Left lung (tissue), 10 donors: Measurements from ENCODE around the gene GGACT. TPM values are rescaled to one million over a fixed set of nuclear protein-coding genes. Genes with fewer than 3 reads are reported as not detected.

Experiments
- ATAC-seq: fragments of 200-7000 bp; cut with Tn5 transposase; one replicate; pipeline ENCODE4 v1.9.1; 2020; ENCODE audit warnings: moderate library complexity
- DNase-seq, 4 donors: peaks; one replicate each; pipeline ENCODE4 v3.0.0-alpha.2; 2013 to 2020
- H3K27ac ChIP-seq, 2 donors: fragments of 200-600 bp; sonication (generic) in 1 of 2; one replicate each; pipeline versions ENCODE4 v1.5.0 to v1.8.0; 2020 to 2021
- H3K27me3 ChIP-seq, 2 donors: fragments of 200-600 bp; sonication (generic) in 1 of 2; one replicate each; pipeline versions ENCODE4 v1.5.0 to v1.8.0; 2020 to 2021
- H3K36me3 ChIP-seq, 2 donors: fragments of 200-600 bp; sonication (generic) in 1 of 2; one replicate each; pipeline versions ENCODE4 v1.5.0 to v1.8.0; 2020 to 2021
- H3K4me1 ChIP-seq, 2 donors: fragments of 200-600 bp; one replicate each; pipeline ENCODE4 v1.8.0; 2021
- H3K4me3 ChIP-seq, 2 donors: fragments of 200-600 bp; sonication (generic) in 1 of 2; one replicate each; pipeline versions ENCODE4 v1.5.0 to v1.8.0; 2020 to 2021; ENCODE audit warnings: mild to moderate bottlenecking in 1 of 2
- H3K9me3 ChIP-seq, 2 donors: fragments of 200-600 bp; sonication (generic) in 1 of 2; one replicate each; pipeline versions ENCODE4 v1.5.0 to v1.8.0; 2020 to 2021
- CTCF ChIP-seq, 2 donors: fragments of 200-600 bp; sonication (generic) in 1 of 2; IDR thresholded peaks; one replicate each; pipeline versions ENCODE4 v1.5.0 to v1.8.0; 2021; ENCODE audit warnings: antibody characterized with exemption in 2 of 2
- intact Hi-C, 2 donors: fragments of 100-400 bp; cut with DNase I; formaldehyde crosslinking; loops; one replicate each; pipeline versions ENCODE4 v1.11.2 to v1.14.2; 2022
- polyA plus RNA-seq, 6 donors: library from polyadenylated mRNA; unstranded; fragments of 120-200 nt; gene quantifications; one replicate each; pipeline ENCODE4 v1.2.1, GENCODE V29; 2013; ENCODE audit not compliant: insufficient read length in 6 of 6
- total RNA-seq, 2 donors: library from RNA; stranded (reverse); fragmentation: NEBNext Ultra II Directional; extraction: Animal tissue kit (Norgen Biotek cat#: 25700); gene quantifications; one replicate each; pipeline ENCODE4 v1.2.1, GENCODE V29; 2021
- donor health status: DM: no; HTN: yes; CAD: no.
- donor health status: DM: no; HTN: no; CAD: no.

GGACT gene
- total and polyA plus RNA-seq, 8 donors, result 3.4 to 6.3 (median 4.5) TPM

DNA sequence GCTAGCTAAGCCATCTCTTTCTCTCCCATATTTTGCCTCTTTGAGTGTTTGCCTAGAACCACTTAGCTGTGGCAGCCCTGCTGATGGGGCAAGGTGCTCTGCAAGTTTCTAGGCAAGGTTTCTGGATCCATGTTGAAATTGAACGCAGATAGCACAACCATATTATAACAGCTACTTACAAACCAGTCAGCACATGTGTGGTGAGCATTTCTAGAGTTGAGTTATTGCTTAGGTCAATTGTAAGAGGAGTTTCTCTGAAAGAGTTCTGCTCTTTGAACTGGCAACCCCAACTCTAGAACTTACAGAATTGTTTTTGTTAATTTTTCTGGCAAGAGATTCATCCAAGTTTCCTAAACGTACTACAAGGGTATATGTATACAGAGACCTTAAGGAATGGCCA lies 103.3 kb downstream of the GGACT start:
- no peak for TF ChIP-seq CTCF (IDR thresholded peaks at IDR 0.05)
- H3K9me3 ChIP-seq, result no peaks in the 10 kb centered on the region
- H3K27ac ChIP-seq, result no peak overlapping the region
- no peaks in the 10 kb centered on the region for H3K36me3 ChIP-seq
- no peaks in the 10 kb centered on the region for H3K27me3 ChIP-seq
- ATAC-seq (peak; percentile 41), DNase-seq (no peak)
- H3K4me3 ChIP-seq, result no peak overlapping the region
- intact Hi-C loops, result no loop called here
- peaks cover 0 to 7% of the 10 kb centered on the region in 2 donors for H3K4me1 ChIP-seq

DNA sequence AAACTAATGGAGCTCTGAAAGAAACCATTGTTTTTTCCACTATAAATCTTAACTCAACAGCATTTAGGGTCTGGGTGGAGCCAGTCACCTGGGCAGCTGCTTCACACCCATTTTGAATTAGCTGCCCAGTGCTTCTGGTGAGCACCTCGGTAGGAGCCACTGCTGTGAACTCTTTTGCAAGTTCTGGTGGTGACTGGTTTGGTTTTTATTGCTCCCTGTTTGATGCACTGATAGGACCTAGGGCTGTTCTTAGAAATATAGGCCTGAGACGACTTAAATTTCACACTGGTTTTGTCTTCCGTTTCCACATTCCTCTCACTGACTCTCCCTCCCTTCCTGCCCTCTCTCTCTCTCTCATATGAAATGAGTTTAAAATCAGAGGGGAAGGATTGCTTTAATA lies 103.9 kb downstream of the GGACT start:
- intact Hi-C loops, result no loop called here
- TF ChIP-seq CTCF (IDR thresholded peaks at IDR 0.05), result no peak

GRCh38 chr13:100483841-100484381 lies 104.7 kb downstream of the GGACT start:
- Histone ChIP-seq H3K9me3 (no peaks in the 10 kb centered on the region), H3K27me3 (no peaks in the 10 kb centered on the region), H3K4me3 (no peak overlapping the region), H3K36me3 (no peaks in the 10 kb centered on the region), H3K27ac (no peak overlapping the region), H3K4me1 (no peaks in the 10 kb centered on the region)
- TF ChIP-seq CTCF (IDR thresholded peaks at IDR 0.05), result no peak
- ATAC-seq, result no peak
- no peak for DNase-seq
- intact Hi-C loops, result no loop called here

More for the DNA sequence above, 103.9 kb downstream of the GGACT start:
- Histone ChIP-seq H3K27ac (no peak overlapping the region), H3K27me3 (no peaks in the 10 kb centered on the region), H3K36me3 (no peaks in the 10 kb centered on the region), H3K9me3 (no peaks in the 10 kb centered on the region), H3K4me3 (no peak overlapping the region), H3K4me1 (peaks cover 0 to 2% of the 10 kb centered on the region in 2 donors)
- DNase-seq (no peak), ATAC-seq (no peak)

DNA sequence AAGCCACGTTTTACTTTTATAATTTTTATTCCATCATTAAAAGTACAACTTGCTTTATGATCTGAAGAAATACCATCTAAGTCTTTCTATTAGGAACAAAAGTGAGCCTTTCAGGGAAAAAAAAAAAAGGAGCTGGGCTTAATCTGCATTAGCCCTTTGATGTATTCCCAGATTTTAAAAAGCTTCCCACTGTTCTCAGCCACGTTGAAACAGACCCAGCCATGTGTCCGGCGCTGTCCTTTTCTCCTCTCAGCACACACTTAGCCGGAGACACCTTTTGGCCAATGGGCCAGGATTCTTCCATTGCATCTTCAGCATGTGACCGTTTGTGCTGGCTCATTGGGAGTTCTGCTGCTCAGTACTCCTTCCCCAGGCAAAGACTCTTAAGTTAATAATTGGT lies 105.5 kb downstream of the GGACT start:
- no peak for ATAC-seq
- no peak for TF ChIP-seq CTCF (IDR thresholded peaks at IDR 0.05)
- H3K9me3 ChIP-seq, result no peaks in the 10 kb centered on the region
- H3K27me3 ChIP-seq, result no peaks in the 10 kb centered on the region
- no peak overlapping the region for H3K27ac ChIP-seq
- no peak overlapping the region for H3K4me3 ChIP-seq
- intact Hi-C loops, result no loop called here
- H3K36me3 ChIP-seq, result no peaks in the 10 kb centered on the region
- DNase-seq, result no peak
- no peaks in the 10 kb centered on the region for H3K4me1 ChIP-seq

DNA sequence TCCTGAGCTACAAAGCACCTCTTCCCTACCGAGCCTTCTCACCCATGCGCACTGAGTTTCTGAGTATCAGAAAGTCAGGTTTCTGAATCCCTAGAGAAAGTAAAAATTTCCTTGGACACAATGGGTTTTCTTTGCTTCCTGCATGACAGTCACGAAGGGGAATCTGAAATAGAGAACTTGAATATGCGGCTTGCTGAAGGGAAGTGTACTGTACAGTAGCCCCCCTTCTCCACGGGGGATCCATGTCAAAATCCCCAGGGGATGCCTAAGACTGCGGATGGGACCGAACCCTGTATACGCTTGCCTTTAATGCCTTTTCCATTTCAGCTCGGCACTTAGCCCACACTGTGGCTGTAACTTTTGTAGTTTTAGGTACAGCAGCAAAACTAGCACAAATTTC lies 107.9 kb downstream of the GGACT start:
- Histone ChIP-seq H3K27me3 (no peaks in the 10 kb centered on the region), H3K36me3 (no peaks in the 10 kb centered on the region), H3K27ac (no peak overlapping the region), H3K4me1 (no peaks in the 10 kb centered on the region), H3K4me3 (no peak overlapping the region), H3K9me3 (no peaks in the 10 kb centered on the region)
- intact Hi-C loops, result no loop called here
- no peak for ATAC-seq
- TF ChIP-seq CTCF (IDR thresholded peaks at IDR 0.05), result no peak
- DNase-seq, result no peak

Other genes with a start within 250 kb of the GGACT start
- 10 to 100 TPM; 13.7 to 17.0 TPM for gene TMTC4, start 86.0 kb upstream of the GGACT start, total RNA-seq
- gene TMTC4, start 86.0 kb upstream of the GGACT start, polyA plus RNA-seq, result 10 to 100 TPM; 23.7 to 30.2 (median 26.1) TPM